ENCODE measurements around the gene TOP3B. TPM values are rescaled to one million over a fixed set of nuclear protein-coding genes. Genes with fewer than 3 reads are reported as not detected.

TOP3B gene
- total RNA-seq, 4 donors from 2014 or later, result 28.2 to 113 (median 35.1) TPM

- Histone ChIP-seq H3K4me1 (no peaks in the 10 kb centered on the region), H3K9me3 (no peaks in the 10 kb centered on the region), H3K27ac (no peak overlapping the region), H3K27me3 (no peaks in the 10 kb centered on the region), H3K4me3 (no peak overlapping the region), H3K36me3 (no peaks in the 10 kb centered on the region)
- no peak for DNase-seq (ENCODE audit: low spot score in 2 of 2)
- TF ChIP-seq EP300 (IDR thresholded peaks at IDR 0.05) (no peak), CTCF (IDR thresholded peaks at IDR 0.05) (no peak), POLR2AphosphoS5 (IDR thresholded peaks at IDR 0.05) (no peak), POLR2A (IDR thresholded peaks at IDR 0.05) (no peak)
- WGBS, result 52% methylated on average over 6 of the region's 6 CpGs
These were observed 40.5 kb upstream of the TOP3B start for GRCh38 chr22:22022947-22023534.

GRCh38 chr22:22022255-22022840 lies 39.8 kb upstream of the TOP3B start:
- Histone ChIP-seq H3K27ac (no peak overlapping the region), H3K4me3 (no peak overlapping the region), H3K27me3 (no peaks in the 10 kb centered on the region), H3K4me1 (no peaks in the 10 kb centered on the region), H3K9me3 (no peaks in the 10 kb centered on the region), H3K36me3 (no peaks in the 10 kb centered on the region)
- TF ChIP-seq POLR2AphosphoS5 (IDR thresholded peaks at IDR 0.05) (no peak), EP300 (IDR thresholded peaks at IDR 0.05) (no peak), POLR2A (IDR thresholded peaks at IDR 0.05) (no peak), CTCF (IDR thresholded peaks at IDR 0.05) (no peak)
- WGBS, result 80% methylated on average over 3 of the region's 5 CpGs
- DNase-seq (ENCODE audit: low spot score in 2 of 2), result peak in 1 of 2 donors; percentile 43

GRCh38 chr22:22021162-22021750 lies 38.7 kb upstream of the TOP3B start:
- H3K9me3 ChIP-seq, result no peaks in the 10 kb centered on the region
- WGBS, result 42% methylated on average over 1 of the region's 1 CpG
- TF ChIP-seq EP300 (IDR thresholded peaks at IDR 0.05), result no peak
- no peak for TF ChIP-seq CTCF (IDR thresholded peaks at IDR 0.05)
- no peaks in the 10 kb centered on the region for H3K4me1 ChIP-seq
- no peaks in the 10 kb centered on the region for H3K36me3 ChIP-seq
- H3K27me3 ChIP-seq, result no peaks in the 10 kb centered on the region
- DNase-seq (ENCODE audit: low spot score in 2 of 2), result no peak
- H3K4me3 ChIP-seq, result no peak overlapping the region
- no peak overlapping the region for H3K27ac ChIP-seq

GRCh38 chr22:22020425-22020852 lies 37.9 kb upstream of the TOP3B start:
- WGBS, result 79% methylated on average over 2 of the region's 2 CpGs
- no peaks in the 10 kb centered on the region for H3K4me1 ChIP-seq
- H3K4me3 ChIP-seq, result no peak overlapping the region
- H3K27ac ChIP-seq, result no peak overlapping the region
- no peaks in the 10 kb centered on the region for H3K27me3 ChIP-seq
- H3K36me3 ChIP-seq, result no peaks in the 10 kb centered on the region
- no peak for DNase-seq (ENCODE audit: low spot score in 2 of 2)
- TF ChIP-seq POLR2AphosphoS5 (IDR thresholded peaks at IDR 0.05), result no peak
- TF ChIP-seq CTCF (IDR thresholded peaks at IDR 0.05), result no peak
- no peak for TF ChIP-seq POLR2A (IDR thresholded peaks at IDR 0.05)
- TF ChIP-seq EP300 (IDR thresholded peaks at IDR 0.05), result no peak
- H3K9me3 ChIP-seq, result no peaks in the 10 kb centered on the region

GRCh38 chr22:22019659-22020424 lies 37.3 kb upstream of the TOP3B start:
- DNase-seq (ENCODE audit: low spot score in 2 of 2), result peak in 1 of 2 donors; percentile 20
- 71% methylated on average over 7 of the region's 7 CpGs for WGBS
- H3K9me3 ChIP-seq, result no peaks in the 10 kb centered on the region
- H3K4me1 ChIP-seq, result no peaks in the 10 kb centered on the region
- H3K27ac ChIP-seq, result no peak overlapping the region
- TF ChIP-seq CTCF (IDR thresholded peaks at IDR 0.05) (no peak), POLR2AphosphoS5 (IDR thresholded peaks at IDR 0.05) (no peak), POLR2A (IDR thresholded peaks at IDR 0.05) (no peak), EP300 (IDR thresholded peaks at IDR 0.05) (no peak)
- no peaks in the 10 kb centered on the region for H3K27me3 ChIP-seq
- H3K36me3 ChIP-seq, result no peaks in the 10 kb centered on the region
- H3K4me3 ChIP-seq, result no peak overlapping the region
